Measurements from ENCODE around the gene CLCF1.

Gene CLCF1

DNA sequence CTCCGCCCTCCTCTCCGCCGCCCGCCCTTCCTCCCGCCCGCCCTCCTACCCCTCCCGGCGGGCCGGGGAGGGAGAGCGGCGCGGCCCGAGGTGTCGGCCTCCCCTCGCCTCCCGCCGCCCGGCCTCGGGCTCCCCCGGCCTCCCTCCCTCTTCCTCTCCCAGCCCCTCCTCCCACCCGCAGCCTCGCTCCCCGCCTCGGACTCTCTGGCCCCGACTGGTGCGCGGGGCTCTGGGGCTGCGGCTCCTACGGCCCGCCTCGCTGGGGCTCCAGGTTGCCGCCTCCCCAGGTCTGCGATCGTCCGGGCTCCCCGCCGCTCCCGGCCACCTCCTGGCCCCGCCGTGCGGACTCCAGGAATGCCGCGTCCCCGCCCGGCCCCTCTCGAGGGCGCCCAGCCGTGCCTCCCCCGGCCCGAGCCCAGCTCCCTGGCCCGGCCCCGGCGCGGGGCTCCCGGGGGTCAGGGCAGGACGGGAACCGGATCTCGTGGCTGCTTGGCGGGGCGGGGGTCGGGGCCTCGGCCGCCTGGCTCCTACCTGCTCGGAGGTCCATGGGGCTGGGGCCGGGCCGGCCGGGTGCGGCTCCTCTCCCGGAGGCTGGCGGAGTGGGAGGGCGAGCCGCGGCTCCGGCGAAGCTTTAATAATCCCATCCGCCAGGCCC, at the start of gene CLCF1:
Gene CLCF1 (minus strand): TSS at position 606 of the 655 bp plus-strand sequence. CDS start 59 bp downstream, at position 547.
- H3K4me3 Mint-ChIP-seq = peak within 1 kb of the TSS; percentile 98
- peak; percentile 33 for ATAC-seq (ENCODE audit: low read depth)
- peaks cover 8% of the 10 kb centered on the region for H3K36me3 Mint-ChIP-seq
- no peaks in the 10 kb centered on the region for H3K27me3 Mint-ChIP-seq
- peak within 1 kb of the TSS; percentile 92 for H3K27ac Mint-ChIP-seq
- H3K9me3 Mint-ChIP-seq = no peaks in the 10 kb centered on the region
- peaks cover 39% of the 10 kb centered on the region for H3K4me1 Mint-ChIP-seq
- DNase-seq (ENCODE audit: low spot score in 2 of 2) = peak in 1 of 2 donors; percentile 76

DNA sequence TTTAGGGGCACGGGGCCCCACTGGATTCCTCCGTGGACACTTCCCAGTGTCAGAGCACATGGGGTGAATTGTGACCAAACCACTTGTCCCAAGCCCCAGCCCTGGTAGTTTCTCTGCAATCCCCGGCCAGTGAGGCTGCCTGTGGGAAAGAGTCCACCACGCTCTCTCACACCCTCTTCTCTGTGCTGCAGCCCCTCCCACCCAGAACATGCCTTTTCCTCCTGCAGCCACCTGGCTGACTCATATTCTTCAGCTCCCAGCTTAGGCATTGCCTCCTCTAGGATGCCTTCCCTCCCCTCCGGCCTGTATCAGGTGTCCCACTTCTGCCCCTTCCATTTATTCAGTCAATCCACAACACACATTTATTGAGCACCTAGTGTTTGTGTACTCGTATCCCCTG, 49.5 kb upstream of the CLCF1 start:
- no peak for ATAC-seq (ENCODE audit: low read depth)
- no peak overlapping the region for H3K27ac Mint-ChIP-seq
- no peaks in the 10 kb centered on the region for H3K27me3 Mint-ChIP-seq
- DNase-seq (ENCODE audit: low spot score in 2 of 2) = no peak
- H3K4me1 Mint-ChIP-seq = peaks cover 27% of the 10 kb centered on the region
- no peaks in the 10 kb centered on the region for H3K9me3 Mint-ChIP-seq
- peaks cover 1% of the 10 kb centered on the region for H3K36me3 Mint-ChIP-seq
- H3K4me3 Mint-ChIP-seq = peak overlapping the region; percentile 33

DNA sequence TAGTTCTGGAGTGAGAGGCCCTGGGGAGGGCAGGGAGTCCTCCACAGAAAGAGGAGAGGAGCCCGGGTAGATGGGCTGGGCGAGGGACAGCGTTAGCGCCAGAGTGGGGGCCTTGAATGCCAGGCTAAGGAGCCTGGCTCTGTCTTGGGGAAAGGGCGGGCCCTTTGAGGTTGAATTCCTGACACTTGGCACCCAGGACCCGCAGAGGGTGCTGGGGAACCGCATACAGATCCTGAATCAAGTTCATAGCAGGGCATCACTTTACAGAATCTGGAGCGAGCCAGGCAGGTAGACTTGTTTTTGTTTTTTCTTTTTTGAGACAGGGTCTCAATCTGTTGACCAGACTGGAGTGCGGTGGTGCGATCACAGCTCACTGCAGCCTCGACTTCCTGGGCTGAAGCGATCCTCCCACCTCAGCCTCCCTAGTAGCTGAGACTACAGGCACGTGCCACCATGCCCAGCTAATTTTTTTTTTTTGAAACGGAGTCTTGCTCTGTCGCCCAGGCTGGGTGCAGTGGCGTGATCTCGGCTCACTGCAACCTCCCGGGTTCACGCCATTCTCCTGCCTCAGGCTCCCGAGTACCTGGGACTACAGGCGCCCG, 48.1 kb upstream of the CLCF1 start:
- Mint-ChIP-seq H3K36me3 (peaks cover 1% of the 10 kb centered on the region), H3K4me3 (peak overlapping the region; percentile 87), H3K9me3 (no peaks in the 10 kb centered on the region), H3K4me1 (peaks cover 38% of the 10 kb centered on the region), H3K27me3 (no peaks in the 10 kb centered on the region), H3K27ac (peak overlapping the region; percentile 65)
- ATAC-seq (ENCODE audit: low read depth) = no peak
- no peak for DNase-seq (ENCODE audit: low spot score in 2 of 2)

DNA sequence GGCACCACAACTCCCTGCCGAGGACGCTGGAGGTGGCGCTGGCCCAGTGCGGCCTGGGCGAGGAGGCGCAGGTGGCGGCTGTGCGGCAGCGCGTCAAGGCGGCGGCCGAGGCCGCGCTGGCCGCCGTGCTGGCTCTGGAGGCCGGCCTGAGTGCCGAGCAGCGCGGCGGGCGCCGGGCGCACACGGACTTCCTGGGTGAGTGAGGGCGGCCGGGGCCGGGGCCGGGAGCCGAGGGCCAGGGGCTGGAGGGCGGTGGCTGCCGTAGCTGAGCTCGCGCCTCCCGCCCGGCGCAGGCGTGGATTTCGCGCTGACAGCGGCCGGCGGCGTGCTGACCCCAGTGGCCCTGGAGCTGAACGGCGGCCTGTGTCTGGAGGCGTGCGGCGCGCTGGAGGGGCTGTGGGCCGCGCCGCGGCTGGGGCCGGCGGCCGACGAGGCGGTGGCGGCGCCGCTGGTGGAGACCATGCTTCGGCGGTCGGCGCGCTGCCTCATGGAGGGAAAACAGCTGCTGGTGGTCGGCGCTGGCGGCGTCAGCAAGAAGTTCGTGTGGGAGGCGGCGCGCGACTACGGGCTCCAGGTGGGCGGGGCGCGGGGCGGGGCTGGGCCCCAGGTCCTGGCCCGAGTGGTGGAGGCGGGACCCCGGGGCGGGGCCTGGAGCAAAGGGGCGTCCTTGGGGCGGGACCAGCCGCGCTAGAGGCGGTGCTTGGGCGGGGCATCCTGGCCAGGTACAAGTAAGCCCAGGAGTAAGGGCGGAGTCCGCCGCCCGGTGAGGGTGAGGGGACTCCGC, 47.4 kb upstream of the CLCF1 start:
- ATAC-seq (ENCODE audit: low read depth) = peak; percentile 80
- DNase-seq (ENCODE audit: low spot score in 2 of 2) = peak; percentile 98 to 99
- Mint-ChIP-seq H3K27me3 (no peaks in the 10 kb centered on the region), H3K9me3 (no peaks in the 10 kb centered on the region), H3K27ac (peak overlapping the region; percentile 78), H3K36me3 (peaks cover 1% of the 10 kb centered on the region), H3K4me3 (peak overlapping the region; percentile 87), H3K4me1 (peaks cover 45% of the 10 kb centered on the region)

DNA sequence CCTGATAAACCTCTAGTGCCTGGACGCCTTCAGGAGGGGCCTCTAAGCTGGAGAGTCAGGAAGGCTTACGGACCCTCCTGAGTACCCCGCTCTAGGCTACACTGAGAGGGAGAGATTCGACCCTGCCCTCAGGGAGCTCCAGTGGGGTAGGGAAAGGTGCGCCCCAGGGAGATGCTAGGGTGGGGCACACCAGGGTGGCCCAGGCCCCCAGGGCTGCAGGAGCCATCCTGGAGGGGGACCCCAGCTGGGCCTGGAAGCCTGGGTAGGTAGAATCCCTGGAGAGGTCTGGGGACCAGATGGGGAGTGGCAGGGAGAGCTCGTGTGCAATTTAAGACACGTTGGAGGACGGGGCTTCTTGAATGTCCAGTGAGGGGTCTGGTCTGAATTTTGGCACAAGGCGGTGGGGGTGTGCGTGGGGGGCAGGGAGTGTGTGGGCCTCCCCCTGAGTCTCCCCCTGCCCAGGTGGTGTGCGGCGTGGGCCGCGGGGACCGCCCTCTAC, 46.8 kb upstream of the CLCF1 start:
- peaks cover 1% of the 10 kb centered on the region for H3K36me3 Mint-ChIP-seq
- ATAC-seq (ENCODE audit: low read depth) (no peak), DNase-seq (ENCODE audit: low spot score in 2 of 2) (no peak)
- H3K27ac Mint-ChIP-seq = peak overlapping the region; percentile 78
- peak overlapping the region; percentile 87 for H3K4me3 Mint-ChIP-seq
- H3K4me1 Mint-ChIP-seq = peaks cover 46% of the 10 kb centered on the region
- H3K27me3 Mint-ChIP-seq = no peaks in the 10 kb centered on the region
- no peaks in the 10 kb centered on the region for H3K9me3 Mint-ChIP-seq

DNA sequence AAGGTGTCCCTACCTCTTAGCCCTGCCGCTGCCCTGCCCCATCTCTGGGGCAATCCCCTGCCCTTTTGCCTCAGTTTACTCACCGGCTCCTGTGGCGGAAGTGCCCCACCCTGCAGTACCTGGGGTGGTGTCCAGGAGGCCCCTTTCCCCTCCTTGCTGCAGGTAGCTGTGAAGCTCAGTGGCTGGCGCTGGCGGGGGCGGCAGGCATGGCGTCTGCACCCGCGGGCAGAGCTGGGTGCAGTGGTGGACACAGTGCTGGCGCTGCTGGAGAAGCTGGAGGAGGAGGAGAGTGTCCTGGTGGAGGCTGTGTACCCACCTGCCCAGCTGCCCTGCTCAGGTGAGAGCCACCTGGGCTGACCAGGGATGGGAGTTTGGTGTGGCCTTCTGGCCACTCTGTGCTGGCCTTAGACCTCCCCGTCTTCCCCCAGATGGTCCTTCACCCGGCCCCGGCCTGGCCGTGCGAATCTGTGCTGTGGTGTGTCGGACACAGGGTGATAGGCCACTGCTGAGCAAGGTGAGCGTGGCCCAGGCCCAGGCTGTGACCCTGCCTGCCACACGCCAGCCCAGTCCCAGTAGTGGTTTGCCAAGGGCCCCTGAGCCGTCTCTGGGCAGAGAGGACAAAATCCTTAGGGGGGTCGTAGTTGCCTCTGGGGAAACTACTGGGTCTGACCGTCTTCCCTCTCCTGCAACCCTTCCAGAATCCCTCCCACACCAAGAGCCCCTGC, 46.1 kb upstream of the CLCF1 start:
- Mint-ChIP-seq H3K4me1 (peaks cover 44% of the 10 kb centered on the region), H3K4me3 (peak overlapping the region; percentile 87), H3K27ac (peak overlapping the region; percentile 78), H3K36me3 (no peaks in the 10 kb centered on the region), H3K27me3 (no peaks in the 10 kb centered on the region), H3K9me3 (no peaks in the 10 kb centered on the region)
- no peak for ATAC-seq (ENCODE audit: low read depth)
- DNase-seq (ENCODE audit: low spot score in 2 of 2) = no peak

DNA sequence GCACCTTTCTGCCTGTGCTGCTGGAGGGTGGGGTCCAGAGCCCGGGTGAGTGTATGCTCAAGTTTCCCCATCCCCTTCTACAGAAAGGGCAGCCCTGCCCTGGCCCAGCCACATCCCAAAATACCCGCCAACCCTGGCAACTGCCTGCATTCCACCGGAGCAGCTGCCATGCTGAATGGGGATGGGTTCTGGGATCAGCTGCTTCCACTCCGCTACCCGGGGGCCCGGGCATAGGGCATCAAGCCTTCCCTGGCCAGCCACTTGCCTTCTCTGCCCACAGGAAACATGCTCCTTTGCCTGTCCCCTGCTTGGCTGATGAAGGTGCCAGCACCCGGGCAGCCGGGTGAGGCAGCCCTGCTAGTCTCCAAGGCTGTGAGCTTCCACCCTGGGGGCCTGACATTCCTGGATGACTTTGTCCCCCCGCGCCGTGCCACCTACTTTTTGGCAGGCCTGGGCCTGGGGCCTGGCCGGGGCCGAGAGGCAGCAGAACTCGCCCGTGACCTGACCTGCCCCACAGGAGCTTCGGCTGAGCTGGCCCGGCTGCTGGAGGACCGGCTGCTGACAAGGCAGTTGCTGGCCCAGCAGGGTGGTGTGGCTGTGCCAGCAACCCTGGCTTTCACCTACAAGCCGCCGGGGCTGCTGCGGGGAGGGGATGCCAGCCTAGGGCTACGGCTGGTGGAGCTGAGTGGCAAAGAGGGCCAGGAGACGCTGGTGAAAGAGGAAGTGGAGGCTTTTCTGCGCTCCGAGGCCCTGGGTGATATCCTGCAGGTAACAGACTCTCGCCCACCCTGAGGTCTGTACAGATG, 45.3 kb upstream of the CLCF1 start:
- peak overlapping the region; percentile 78 for H3K27ac Mint-ChIP-seq
- ATAC-seq (ENCODE audit: low read depth) = peak; percentile 58
- peaks cover 43% of the 10 kb centered on the region for H3K4me1 Mint-ChIP-seq
- H3K36me3 Mint-ChIP-seq = no peaks in the 10 kb centered on the region
- H3K4me3 Mint-ChIP-seq = peak overlapping the region; percentile 87
- DNase-seq (ENCODE audit: low spot score in 2 of 2) = peak; percentile 70 to 74
- no peaks in the 10 kb centered on the region for H3K27me3 Mint-ChIP-seq
- no peaks in the 10 kb centered on the region for H3K9me3 Mint-ChIP-seq

DNA sequence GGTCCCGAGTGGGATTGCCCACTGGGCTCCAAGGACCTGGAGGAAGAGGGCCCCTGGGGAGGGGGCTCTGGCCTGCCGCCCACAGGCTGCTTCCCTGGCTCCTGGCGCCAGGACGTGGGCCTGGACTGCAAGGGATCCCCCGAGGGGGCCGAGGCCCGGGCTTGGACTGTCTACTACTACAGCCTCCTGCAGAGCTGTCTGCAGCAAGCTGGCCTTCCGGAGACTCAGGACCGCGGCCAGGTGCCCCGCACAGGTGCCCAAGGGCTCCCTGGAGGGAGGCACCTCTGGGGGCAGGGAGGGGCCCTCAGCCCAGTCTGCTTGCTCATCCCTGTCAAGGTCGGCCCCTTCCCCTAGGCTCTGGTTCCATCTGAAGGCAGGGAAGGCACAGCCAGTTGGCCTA, 44.0 kb upstream of the CLCF1 start:
- Mint-ChIP-seq H3K4me1 (peaks cover 49% of the 10 kb centered on the region), H3K27ac (peak overlapping the region; percentile 78), H3K36me3 (no peaks in the 10 kb centered on the region), H3K9me3 (no peaks in the 10 kb centered on the region), H3K27me3 (no peaks in the 10 kb centered on the region), H3K4me3 (peak overlapping the region; percentile 87)
- no peak for ATAC-seq (ENCODE audit: low read depth)
- DNase-seq (ENCODE audit: low spot score in 2 of 2) = no peak

DNA sequence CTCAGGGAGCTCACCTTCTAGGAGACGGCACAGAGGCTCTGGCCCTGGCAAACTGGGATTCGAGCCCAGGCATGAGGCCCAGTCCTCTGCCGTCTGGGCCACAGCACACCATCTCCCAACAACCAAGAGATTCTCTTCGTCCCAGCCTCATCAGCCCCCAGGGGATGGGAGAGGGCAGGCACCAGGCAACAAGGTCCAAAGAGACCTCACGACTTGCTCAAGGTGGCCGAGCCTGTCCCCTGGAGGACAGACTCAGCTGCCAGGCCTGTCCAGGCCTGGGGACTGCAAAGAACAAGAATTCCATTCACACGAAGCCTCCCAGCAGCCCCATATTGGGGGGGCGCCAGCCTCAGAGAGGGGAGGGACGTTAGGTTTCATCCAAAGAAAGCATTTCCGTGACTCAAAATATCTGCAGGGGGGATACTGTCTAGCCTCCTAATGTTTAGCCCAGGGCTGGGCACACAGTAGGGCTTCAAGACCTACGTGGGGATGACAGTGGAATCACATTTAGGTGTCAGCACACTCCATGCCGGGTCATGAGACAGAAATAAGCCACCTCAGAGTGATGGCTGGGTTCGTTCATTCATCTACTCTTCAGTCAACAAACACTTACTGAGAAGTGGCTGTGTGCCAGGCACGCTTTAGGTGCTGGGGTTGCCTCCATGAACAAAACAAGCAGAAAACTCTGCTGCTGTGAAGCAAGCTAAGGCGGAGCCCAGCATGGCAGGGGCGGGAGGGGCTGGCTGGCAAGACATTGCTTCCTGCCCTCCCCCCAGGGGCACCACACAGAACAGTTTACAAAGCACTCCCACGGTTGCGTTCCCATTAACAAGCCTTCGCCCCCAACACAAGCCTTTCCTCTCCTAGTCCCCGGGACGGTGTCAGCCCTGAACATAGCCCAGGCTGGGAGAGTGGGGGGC, 43.3 kb upstream of the CLCF1 start:
- Mint-ChIP-seq H3K27me3 (no peaks in the 10 kb centered on the region), H3K9me3 (no peaks in the 10 kb centered on the region), H3K27ac (peak overlapping the region; percentile 71), H3K36me3 (no peaks in the 10 kb centered on the region), H3K4me1 (peaks cover 56% of the 10 kb centered on the region), H3K4me3 (peak overlapping the region; percentile 87)
- ATAC-seq (ENCODE audit: low read depth) = peak; percentile 37
- DNase-seq (ENCODE audit: low spot score in 2 of 2) = peak in 1 of 2 donors; percentile 58

DNA sequence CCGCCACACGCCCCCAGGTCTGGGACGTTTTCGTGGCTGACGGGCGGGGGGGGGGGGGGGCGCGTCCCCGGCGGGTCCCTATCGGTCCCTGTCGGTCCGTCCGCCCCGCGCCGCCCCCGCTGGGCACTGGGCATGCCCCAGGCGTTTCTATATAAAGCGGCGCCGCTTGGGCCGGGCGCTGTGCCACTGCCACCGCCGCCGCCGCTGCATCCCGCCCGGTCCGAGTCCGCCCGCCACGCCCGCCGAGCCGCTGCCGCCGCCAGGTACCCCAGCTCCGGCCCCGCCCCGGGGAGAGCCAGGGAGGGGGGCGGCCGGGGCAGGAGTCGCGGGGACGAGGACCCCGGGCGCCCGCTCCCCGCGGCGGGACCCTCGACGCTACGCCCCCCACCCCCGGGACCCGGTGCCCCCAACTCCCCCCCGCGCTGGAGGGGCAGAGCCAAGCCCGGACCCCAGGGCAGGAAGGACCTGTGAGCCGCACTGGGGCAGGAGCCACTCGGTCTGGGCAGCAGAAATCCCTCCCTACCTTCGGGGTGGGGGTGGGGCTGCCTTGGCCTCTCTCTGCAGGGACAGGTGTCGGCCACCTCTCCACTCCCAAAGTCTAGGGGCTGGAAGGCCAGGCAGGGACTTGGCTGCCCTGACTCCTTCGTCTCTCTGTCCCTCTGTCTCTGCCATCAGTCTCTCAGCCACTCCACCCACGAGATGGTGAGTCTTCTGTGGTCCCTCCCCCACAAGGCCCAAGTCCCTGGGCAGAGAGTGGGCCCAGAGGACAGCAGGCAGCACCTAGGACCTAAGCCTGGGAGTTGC, 42.3 kb upstream of the CLCF1 start, which contains the start of gene CARNS1:
Gene CARNS1 (plus strand): TSS at position 178 of the 804 bp plus-strand sequence. CDS start 522 bp downstream, at position 700.
- Mint-ChIP-seq H3K36me3 (no peaks in the 10 kb centered on the region), H3K27me3 (no peaks in the 10 kb centered on the region), H3K27ac (peak within 1 kb of the TSS; percentile 80), H3K4me1 (peaks cover 59% of the 10 kb centered on the region), H3K4me3 (peak within 1 kb of the TSS; percentile 90), H3K9me3 (no peaks in the 10 kb centered on the region)
- DNase-seq (ENCODE audit: low spot score in 2 of 2) (no peak), ATAC-seq (ENCODE audit: low read depth) (no peak)

DNA sequence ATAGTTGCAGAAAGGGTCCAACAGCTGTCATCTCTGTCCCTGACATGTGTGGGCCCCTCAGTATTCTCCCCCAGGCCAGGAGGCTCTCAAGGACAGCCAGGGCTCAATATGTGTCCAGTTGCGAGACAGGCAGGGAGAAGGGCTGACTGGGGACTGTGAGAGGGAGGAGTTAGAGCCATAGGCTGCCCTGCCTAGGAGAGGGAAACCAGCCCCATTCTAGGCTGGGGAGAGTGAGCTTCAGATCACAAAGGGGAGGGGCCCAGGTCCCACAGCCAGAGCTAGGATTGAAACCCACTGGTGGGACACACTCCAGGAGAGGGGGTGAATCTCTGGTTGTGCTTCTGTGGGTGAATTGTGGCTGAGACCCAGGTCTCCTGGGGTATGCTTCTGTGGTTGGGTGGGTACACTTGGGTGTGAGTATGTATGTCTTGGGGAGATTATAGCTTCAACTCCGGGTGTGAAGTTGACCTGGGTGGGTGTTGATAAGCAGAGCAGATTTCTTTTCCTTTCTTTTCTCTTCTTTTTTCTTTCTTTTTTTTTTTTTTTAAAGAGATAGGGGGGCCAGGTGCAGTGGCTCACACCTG, 40.0 kb upstream of the CLCF1 start:
- no peak for ATAC-seq (ENCODE audit: low read depth)
- H3K4me1 Mint-ChIP-seq = peaks cover 63% of the 10 kb centered on the region
- H3K9me3 Mint-ChIP-seq = no peaks in the 10 kb centered on the region
- H3K27me3 Mint-ChIP-seq = no peaks in the 10 kb centered on the region
- H3K27ac Mint-ChIP-seq = peak overlapping the region; percentile 15
- H3K36me3 Mint-ChIP-seq = peaks cover 3% of the 10 kb centered on the region
- peak overlapping the region; percentile 45 for H3K4me3 Mint-ChIP-seq
- no peak for DNase-seq (ENCODE audit: low spot score in 2 of 2)
